Measurements from ENCODE around the gene ICAM3. TPM values are rescaled to one million over a fixed set of nuclear protein-coding genes. Genes with fewer than 3 reads are reported as not detected.

ICAM3 gene
- total RNA-seq, 1 donor from 2014 or later, result 11.1 TPM

DNA sequence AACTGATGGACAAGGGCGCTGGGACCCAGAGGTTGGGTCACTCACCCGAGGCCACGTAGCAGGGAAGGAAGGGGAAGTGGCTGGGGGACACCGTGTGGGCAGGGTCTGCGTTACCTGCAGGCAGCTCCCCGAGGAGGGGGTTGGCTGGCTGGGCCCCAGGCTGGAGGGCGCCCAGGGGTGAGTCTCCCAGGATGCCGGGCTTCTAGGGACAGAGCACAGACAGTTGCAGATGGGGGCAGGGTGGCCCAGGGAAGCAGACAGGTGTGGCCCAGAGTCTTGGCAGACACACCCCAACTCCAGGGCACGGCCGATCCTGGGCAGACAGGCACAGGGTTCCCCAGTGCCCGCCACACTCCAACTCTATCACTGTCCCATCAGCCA, 18.0 kb downstream of the ICAM3 start:
- DNase-seq (ENCODE audit: low read depth, low spot score), result no peak

DNA sequence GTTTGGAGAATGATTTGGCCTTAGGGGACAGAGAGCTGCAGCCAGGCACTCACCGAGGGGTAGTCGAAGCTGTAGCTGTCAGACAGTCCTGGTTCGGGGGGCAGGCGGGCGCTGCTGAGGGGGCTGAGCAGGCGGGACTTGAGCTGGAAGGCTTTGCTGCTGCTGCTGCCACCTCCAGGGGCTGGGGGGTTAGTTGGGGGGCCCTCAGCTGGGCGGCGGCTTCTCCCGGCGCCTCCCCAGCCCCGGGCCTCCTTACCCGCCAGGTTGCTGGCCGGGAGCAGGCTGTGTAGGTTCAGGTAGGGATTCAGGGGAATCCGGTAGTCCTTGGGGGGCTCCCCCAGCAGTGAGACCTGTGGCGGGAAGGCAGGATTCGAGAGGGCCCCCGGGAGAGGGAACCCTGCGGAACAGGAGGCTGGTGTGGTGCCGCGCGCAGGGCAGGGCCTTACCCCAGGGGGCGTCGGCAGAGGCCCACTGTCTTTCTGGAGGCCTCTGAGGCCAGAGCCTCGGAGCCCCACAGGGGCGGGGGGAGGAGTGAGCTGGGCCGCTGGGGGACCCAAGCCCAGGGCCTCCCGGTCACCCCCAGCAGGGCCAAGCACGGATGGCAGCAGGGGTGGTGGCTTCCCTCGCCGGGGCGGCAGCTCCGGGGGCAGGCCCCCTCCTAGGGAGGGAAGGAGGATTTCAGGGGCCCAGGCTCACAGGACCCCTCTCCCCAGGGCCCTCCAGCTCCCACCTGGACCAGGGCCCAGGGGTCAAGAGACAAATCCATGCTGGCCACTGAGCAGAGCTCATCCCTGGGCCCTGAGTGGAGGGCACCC, 18.6 kb downstream of the ICAM3 start:
- DNase-seq (ENCODE audit: low read depth, low spot score), result no peak

DNA sequence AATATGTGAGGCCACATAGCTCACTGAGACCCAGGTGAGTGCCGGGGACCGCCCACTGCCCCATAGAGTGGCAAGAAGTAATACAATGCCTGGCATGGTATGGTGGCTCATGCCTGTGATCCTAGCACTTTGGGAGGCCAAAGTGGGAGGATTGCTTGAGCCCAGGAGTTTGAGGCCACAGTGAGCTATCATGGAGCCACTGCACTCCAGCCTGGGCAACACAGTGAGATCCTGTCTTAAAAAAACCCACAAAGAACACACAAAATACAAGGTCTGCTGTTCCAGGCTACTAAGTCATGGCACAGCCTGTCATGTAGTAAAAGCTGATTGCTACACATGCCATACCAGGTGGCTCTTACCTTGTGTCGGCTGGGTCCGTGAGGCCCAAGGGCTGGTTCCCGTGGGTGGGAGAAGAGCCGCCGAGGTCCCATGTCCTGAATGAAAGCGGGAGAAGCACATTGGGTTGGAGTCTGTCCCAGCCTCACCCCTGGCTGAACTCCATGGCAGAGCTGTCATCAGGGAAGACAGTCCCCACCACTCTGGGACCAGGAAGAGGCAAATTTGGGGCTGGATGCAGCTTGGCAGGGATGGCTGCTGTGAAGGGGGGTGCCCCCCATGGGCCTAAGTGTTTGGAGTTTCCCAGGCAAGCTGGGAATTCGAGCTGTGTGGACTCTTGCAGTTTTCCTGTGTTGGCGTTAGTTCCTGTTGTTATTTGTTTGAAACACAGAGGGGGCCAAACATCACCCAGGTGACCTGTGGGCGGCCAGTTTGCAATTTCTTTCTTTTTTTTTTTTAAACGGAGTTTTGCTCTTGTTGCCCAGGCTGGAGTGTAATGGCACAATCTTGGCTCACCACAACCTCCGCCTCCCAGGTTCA, 20.4 kb downstream of the ICAM3 start:
- DNase-seq (ENCODE audit: low read depth, low spot score), result no peak

DNA sequence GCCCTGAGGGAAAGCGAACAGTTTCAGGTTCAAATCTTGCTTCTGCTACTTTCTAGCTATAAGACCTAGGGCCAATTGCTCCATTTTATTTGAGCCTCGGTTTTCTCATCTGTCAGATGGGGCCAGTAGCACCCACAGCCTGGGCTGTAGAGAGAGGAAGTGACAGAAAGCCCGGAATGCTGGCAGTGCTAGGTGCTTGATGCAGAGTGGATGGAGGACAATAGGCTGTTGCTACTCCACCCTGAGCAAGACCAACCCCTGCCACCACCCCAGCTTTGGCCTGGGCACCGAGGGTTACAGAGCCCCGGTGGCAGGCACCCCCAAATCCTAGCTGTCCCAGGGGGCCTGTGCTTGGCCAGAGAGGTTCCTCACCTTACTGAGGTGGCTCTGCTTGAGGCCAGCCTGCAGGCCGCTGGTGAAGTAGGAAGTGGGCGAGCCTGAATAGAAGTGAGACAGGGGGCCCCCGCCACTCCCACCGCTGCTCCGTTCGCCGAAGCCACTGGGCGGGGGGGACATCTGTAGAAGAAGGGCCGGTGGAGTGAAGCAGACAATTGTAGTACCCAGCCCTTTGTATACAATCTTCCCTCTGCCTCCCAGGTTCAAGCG, 21.5 kb downstream of the ICAM3 start:
- DNase-seq (ENCODE audit: low read depth, low spot score), result no peak

DNA sequence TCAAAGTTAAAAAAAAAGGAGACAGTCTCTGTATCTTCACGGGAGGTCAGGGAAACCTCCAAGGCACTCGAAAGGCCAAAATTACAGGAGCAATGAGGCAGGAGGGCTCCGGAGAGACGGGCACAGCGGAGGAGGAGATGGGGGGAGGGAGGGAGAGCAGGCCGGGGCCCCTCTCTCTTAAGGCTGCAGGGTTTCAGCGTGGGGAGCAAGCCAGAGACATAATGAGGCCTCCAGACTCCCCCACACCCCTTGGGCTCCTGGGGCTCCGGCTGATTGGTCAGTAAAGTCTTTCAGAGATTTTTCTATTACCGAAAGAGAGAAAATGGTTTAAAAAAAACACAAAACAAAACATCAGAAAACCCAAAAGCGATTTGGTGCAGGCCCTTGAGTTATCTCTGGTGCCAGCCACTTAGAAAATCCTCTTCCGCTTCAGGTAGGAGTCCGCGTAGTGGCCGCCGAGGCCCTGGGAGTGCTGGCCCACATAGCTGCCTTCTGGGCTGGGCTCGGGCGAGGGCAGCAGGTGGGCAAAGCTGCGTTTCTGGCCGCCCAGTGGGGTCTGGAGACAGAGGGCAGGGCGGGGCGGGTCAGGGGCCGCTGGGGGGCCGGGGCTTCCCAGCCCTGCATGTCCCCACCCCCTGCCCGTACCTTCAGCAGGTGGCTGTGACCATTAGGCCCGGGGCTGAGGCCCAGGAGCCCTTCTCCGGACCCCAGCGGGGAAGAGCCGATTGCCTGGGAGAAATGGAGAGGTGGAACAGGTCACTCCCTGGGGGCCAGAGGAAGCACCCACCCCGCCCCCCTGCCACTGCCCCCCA, 22.2 kb downstream of the ICAM3 start:
- DNase-seq (ENCODE audit: low read depth, low spot score), result no peak

DNA sequence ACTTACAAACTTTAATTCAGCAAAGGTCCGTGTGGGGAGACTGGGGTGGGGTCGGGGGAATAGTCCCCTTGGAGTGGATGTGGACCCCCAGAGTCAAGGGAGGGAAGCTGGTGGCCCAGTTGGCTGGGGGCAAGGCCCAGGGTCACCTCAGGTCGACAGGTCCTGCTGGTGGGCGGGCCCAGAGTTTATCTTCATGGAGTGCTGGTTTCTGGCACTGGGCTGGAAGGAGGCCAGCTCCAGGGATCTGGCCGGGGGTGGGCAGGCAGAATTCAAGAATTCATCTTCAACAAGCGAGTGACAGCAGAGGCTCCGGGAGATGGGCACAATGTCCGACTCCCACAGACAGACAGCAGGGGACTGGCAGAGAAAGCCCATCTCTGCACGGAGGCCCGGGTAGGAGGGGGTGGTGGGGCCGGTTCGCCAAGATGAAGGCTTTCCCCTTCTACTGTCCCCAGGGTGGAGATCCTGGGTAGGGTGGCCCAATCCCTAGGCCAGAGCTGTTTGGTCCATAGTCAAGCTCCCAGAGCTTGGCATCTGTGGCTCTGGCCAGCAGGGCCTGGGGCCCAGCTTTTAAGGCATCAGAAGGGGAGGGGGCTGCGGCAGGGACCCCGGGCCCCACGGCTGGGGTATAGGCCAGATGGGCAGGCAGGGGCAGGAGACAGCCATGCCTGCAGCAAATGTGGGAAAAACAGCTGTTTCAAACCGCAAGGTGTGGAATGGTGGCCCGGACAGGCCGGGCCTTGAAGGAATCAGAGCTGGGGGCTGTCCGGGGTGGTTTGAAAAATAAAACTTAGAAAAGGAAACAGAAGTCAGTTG, 23.0 kb downstream of the ICAM3 start:
- DNase-seq (ENCODE audit: low read depth, low spot score), result no peak

DNA sequence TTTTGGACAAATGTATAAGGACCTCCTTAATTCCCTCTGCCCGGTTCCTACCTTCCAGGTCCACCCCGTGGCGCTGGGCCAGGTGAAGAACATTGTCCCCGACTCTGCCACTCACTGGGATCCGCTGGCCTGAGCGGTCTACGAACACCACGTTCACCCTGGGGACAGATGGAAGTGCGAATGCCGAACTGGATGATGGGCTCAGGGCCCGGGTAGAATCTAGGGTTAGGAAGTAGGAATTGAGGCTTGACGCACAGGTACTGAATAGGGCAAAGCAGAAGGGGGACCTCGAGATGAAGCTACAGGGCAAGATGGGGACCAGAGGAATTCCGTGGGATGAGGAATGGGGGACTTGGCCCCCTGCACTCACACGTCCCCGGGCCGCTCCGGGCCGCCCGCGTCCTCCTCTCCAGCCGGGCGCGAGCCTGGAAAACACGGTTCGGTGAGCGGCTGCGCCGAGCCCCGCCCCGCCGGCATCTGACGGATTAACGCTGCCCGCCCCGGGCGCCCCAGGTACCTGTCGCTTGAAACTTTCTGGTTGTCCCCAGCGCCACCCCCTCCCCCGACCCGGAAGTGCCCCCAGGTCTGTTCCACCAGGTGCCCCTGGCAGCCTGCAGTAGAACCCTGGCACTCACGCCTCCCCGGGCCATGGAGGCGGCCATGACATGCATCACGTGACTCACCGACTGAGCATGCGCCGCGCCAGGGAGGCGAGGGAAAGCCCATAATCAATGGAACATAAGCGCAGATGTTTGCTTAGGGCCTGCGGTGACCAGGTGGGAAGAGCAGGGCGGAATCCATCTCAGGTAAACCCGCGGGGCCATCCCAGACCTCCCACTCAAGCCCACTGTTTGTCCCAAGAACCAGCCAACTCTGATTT, 23.8 kb downstream of the ICAM3 start, which contains the start of gene FDX2:
Gene FDX2 (minus strand): TSS at position 681 of the 880 bp plus-strand sequence. CDS start 19 bp downstream, at position 662.
- DNase-seq (ENCODE audit: low read depth, low spot score), result peak; percentile 32

DNA sequence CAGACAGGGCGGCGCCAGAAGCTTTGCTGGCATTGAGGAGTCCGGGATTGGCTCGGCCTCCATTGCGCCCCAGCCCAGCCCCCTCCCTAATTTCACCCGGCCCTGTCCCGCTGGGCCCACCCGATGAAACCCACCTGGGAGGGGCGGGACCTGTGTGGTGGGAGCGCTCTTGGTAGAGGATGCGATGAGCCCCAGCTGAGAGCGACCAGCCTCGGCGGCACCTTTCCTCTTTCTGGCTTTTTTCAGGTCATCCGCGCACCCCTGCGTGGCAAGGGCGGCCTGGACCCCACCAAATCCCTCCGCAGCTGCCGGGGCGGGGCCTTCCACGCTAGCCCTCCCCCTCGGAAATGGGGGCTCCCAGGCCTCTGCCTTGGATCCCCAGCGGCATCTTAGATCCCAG, 30.0 kb downstream of the ICAM3 start, which contains the start of gene ZGLP1:
Gene ZGLP1 (minus strand): TSS at position 393 of the 400 bp plus-strand sequence.
- DNase-seq (ENCODE audit: low read depth, low spot score), result no peak

DNA sequence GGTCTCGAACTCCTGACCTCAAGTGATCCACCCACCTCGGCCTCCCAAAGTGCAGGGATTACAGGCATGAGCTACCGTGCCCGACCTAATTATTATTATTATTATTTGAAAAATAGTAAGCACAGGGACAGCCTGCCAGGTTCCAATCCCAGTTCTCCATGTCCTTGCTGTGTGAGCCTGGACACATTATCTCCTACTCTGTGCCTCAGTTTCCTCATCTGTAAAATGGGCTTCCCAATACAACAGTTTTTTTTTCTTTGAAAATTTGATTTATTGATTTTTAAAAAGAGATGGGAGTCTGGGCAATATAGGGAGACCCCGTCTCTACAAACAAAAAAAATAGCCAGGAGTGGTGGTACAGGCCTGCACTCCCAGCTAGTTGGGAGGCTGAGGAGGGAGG, 33.1 kb downstream of the ICAM3 start:
- DNase-seq (ENCODE audit: low read depth, low spot score), result no peak

DNA sequence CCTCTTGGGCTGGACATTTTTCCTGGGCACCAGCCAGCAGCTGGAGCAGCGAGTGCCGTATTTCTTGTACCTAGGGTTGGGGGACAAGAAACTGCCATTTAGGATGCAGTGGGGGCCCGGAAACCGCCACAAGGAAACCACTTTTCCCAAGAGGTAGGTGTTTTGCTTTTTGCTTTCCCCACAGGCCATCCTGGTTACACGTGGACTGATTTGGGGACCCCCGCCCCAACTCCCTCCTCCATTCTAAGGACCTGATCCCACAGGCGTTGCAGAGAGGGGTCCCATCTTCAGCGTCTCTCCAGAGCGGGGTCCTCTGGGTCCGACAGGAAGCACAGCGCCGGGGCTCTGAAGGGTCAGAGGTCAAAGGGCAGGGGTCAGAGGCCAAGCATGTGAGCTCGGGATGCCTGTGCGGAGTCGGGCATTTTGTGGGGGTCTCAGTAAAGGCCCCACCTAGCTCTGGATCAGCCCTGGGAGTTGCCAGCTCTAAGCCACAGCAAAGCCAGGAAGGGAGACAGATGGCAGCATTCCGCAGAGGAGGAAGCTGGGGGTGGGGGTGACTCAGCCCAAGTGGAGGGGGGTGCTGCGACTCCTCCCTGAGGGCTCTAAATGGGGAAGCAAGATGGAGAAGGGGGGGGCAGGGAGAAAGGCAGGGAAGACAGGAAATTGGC, 34.2 kb downstream of the ICAM3 start:
- DNase-seq (ENCODE audit: low read depth, low spot score), result no peak

DNA sequence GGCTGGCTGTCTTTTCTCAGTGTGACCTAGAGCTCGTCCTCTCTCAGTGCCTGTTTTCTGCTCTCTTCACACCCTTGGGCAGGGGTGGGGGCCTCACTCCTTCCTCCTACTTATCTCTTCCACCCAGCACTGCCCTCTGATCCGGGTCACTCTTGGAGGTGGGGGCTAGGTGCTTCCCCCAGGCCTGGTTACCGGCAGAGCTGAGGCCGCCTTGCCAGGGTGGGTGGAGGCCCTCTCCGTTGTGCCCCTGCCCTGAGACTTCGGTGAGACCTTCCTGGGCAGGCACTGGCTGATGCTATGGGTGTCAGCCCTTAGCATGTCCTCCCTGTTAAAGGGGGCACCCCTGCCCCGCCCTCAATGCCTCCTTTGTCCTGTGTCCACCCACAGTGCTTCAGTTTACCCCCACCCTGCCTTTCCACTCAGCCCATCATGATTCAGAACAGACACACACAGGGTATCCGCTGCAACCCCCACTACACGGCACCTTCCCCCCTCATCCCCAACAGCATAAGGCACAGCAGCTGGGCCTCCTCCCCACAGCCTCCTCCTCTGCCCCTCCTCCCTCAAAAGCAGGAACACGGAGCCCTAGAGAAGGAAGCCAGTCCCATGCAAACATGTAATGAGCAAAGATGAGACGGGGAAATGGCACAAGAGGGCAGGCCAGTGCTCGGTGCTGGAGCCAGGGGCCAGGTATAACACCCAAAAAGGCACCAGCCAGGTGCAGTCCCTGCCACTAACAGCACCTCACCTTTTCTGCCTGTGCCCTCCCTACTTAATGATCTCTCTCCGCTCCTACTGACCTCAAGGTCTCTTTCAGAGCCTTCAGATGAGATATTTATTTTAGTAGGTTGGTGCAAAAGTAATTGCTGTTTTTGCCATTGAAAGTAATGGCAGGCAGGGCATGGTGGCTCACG, 39.6 kb downstream of the ICAM3 start:
- DNase-seq (ENCODE audit: low read depth, low spot score), result no peak

DNA sequence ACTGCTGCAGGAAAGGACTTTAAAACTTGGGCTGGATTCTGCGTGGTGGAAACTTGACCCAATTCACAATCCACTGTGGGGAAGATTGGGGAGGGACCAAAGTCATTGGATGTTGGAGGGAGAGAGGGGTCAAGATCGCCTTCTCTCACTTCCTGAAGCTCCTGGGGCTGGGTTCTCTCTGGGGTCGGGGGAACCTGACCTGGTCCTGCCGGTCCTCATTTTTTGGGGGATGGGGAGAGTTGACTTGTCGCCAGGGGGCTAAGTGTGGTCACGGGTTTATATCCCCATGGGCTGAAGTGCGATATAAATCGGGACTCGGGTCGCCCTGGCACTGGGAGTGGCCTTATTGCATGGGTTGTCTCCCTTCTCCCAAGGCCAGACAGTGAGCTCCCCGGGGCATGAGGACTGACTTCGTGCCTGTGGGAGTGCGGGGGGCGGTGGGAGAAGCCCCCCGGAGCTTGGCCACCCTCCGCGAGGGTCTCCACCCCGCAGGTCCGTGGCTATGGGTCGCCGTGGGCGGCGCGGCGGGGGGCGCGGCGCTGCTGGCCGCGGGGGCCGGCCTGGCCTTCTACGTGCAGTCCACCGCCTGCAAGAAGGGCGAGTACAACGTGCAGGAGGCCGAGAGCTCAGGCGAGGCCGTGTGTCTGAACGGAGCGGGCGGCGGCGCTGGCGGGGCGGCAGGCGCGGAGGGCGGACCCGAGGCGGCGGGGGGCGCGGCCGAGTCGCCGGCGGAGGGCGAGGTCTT, 43.4 kb downstream of the ICAM3 start:
- DNase-seq (ENCODE audit: low read depth, low spot score), result no peak

DNA sequence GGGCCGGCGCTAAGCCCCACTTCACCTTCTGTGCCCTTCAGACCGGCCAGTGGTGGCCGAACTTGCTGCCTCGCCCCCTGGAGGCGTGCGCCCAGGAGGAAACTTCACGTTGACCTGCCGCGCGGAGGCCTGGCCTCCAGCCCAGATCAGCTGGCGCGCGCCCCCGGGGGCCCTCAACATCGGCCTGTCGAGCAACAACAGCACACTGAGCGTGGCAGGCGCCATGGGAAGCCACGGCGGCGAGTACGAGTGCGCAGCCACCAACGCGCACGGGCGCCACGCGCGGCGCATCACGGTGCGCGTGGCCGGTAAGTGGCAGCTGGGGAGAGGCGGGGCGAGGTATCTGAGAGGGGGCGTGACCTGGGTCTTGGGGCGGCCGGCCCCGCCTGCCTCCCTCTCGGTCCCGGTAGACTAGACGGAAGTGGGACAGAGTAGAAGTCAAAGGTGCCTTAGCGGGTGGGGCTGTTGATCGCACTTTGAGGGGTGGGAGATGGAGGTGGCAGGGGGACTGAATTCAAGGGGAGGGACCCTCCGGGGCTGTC, 44.0 kb downstream of the ICAM3 start:
- no peak for DNase-seq (ENCODE audit: low read depth, low spot score)

DNA sequence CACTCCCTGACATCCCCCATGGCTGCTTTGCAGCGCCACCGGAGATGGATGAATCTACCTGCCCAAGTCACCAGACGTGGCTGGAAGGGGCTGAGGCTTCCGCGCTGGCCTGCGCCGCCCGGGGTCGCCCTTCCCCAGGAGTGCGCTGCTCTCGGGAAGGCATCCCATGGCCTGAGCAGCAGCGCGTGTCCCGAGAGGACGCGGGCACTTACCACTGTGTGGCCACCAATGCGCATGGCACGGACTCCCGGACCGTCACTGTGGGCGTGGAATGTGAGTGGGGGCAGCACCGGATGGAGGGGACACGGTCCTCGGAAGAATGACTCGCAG, 45.1 kb downstream of the ICAM3 start:
- no peak for DNase-seq (ENCODE audit: low read depth, low spot score)

DNA sequence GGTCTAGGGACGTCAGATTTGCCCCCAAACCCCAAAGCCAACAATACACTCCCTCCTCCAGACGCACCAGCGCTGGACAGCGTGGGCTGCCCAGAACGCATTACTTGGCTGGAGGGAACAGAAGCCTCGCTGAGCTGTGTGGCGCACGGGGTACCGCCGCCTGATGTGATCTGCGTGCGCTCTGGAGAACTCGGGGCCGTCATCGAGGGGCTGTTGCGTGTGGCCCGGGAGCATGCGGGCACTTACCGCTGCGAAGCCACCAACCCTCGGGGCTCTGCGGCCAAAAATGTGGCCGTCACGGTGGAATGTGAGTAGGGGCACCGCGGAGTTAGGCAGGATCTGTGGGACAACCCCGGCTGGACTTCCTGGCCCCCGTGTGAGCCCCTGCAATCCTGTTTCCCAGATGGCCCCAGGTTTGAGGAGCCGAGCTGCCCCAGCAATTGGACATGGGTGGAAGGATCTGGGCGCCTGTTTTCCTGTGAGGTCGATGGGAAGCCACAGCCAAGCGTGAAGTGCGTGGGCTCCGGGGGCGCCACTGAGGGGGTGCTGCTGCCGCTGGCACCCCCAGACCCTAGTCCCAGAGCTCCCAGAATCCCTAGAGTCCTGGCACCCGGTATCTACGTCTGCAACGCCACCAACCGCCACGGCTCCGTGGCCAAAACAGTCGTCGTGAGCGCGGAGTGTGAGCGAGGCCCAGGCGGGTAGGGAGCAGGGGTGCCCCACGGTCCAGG, 45.6 kb downstream of the ICAM3 start:
- DNase-seq (ENCODE audit: low read depth, low spot score), result no peak
